Hypothalamus (tissue), 51 donors: ENCODE data around the gene PSAPL1.

Experiments used
- DNase-seq, 51 donors: peaks; one replicate each; lab custom pipeline; 2025; lab: John Stamatoyannopoulos, UW

The PSAPL1 gene

DNA sequence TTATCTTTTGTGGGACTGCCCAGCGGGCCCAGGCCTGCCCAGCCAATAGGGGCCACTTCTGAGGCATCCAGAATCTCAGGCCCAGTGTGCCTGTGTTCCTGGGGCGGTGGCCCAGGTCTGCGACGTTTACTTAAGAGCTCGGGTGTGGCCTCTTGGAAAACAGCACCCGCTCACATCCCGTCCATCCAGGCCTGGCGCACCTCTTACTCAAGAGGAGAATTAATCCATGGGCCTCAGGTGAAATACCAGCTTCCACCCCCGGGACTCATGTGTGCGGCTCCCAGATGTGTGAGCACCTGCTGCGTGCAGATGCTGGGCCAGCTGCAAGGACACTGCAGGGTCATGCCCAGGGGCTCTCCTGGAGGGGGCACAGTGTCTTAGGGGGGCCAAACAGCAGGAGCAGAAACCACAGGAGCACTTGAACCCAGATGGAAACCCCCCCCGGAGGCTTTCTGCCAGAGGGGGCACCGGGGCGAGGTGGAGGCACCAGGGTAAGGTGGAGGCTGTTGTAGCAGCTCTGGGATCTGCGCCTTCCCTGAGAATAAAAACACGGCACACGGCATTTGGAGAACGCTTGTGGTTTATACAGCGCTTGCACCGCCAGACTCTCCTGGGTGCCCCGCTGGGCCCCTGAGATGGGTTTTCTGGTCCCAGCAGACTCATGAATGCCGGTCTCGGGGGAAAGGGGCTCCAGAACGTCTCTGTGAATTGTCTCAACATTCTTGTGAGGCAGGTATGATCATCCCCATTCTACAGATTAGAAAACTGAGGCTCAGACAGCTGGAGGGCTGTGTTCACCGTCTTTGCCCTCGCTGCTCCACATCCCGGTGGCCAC, 2.8 kb downstream of the PSAPL1 start:
- no peak for DNase-seq

DNA sequence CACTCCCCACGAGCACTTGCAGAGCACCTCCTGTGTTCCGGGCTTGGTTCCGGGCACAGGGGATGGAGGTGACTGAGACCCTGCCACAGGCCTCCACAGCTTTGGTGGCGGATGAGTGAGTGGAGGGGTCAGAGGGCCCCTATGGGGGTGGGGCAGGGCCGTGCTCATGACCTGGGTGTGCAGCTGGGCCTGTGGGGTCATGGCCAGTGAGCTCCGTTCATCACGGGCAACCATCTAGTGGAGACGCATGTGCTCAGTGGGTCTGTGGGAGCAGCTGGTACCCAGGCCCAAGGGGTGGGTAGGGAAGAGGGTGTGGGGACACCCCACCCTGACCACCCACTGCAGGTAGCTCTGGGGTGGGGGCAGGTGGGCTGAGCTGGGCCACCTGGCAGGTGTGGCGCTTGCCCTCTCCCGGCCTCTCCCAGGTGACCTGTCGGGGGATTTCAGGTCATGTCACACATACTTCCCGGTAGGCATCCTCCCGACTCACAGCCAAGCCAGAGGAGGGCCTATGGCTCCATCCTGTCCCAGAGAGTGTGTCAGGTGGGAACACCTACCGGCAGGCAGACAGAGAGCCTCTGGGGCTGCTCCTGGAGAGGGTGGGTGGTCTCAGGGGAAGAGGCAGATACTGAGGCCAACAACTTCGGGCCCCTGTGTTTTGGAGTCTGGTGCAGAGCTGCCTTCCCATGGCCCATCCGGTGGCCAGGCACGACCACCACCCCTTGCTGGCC, 3.6 kb downstream of the PSAPL1 start:
- no peak for DNase-seq

- DNase-seq, result no peak
These were observed 4.3 kb downstream of the PSAPL1 start for GRCh38 chr4:7430368-7430964.

- DNase-seq, result no peak
These were observed 5.1 kb downstream of the PSAPL1 start for GRCh38 chr4:7429601-7430078.

GRCh38 chr4:7429069-7429416, 5.7 kb downstream of the PSAPL1 start:
- no peak for DNase-seq

- DNase-seq, result no peak
These were observed 6.3 kb downstream of the PSAPL1 start for GRCh38 chr4:7428261-7429068.

- no peak for DNase-seq
These were observed 6.9 kb downstream of the PSAPL1 start for GRCh38 chr4:7427831-7428260.

DNA sequence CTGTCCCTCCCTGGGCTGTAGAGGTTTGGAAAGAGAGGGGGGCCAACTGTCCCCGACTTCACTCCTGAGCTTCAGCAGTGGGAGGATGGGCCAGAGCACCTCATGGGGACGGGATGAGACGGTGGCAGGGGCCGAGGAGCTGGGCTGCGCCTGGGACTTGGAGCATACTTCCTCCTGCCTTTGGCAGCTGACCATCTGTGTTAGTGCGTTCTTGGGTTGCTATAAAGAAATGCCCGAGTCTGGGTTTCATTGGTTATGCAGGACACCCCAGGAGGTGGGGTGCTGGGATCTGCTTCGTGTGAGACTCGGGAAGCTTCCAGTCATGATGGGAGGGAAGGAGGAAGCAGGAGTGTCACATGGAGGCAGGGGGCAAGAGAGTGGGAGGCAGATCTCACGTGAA, 7.4 kb downstream of the PSAPL1 start:
- DNase-seq, result no peak

- DNase-seq, result no peak
These were observed 8.1 kb downstream of the PSAPL1 start for GRCh38 chr4:7426525-7427171.

DNA sequence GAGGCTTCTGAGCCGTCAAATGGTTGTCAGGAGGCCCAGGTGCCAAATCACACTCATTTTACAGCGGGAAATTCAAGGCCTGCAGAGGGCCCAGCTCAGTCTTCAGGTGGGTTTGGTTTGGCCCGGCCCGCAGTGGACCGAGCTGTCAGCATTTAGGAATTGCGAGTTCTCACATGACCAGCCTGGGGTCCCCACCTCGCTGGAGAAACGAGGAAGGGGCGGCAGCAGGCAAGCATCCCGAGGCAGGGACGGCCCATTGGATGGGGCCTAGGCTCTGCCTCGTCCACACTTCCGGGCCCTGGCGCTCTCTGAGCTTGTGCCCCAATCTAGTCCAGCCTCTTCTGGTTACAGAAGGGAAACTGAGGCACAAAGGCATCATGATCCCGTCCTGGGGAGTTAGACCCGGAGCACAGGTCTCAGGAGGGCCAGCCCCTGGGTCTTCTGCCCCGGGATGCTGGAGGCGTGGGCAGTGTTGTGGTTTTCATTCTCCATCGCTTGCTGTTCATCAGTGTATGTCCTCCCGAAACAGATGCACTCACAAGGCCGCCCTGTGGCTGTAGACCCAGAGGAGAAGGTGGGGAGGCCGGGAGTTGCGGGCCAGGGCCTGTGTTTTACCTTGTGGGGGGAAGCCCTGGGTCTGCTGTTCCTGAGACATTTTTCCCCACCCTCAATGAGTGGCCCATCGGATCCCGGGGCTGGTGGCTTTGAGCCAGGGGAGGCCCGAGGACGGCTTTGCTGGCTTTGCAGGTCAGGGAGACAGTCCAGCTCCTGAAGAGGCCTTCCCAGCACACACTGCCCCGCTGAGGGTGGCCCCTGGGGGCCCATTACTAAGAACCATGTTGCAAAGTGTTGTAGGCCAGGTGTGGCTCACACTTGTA, 8.9 kb downstream of the PSAPL1 start:
- no peak for DNase-seq

GRCh38 chr4:7425124-7425523, 9.6 kb downstream of the PSAPL1 start:
- DNase-seq, result no peak

GRCh38 chr4:7424553-7425111, 10.1 kb downstream of the PSAPL1 start:
- no peak for DNase-seq

DNA sequence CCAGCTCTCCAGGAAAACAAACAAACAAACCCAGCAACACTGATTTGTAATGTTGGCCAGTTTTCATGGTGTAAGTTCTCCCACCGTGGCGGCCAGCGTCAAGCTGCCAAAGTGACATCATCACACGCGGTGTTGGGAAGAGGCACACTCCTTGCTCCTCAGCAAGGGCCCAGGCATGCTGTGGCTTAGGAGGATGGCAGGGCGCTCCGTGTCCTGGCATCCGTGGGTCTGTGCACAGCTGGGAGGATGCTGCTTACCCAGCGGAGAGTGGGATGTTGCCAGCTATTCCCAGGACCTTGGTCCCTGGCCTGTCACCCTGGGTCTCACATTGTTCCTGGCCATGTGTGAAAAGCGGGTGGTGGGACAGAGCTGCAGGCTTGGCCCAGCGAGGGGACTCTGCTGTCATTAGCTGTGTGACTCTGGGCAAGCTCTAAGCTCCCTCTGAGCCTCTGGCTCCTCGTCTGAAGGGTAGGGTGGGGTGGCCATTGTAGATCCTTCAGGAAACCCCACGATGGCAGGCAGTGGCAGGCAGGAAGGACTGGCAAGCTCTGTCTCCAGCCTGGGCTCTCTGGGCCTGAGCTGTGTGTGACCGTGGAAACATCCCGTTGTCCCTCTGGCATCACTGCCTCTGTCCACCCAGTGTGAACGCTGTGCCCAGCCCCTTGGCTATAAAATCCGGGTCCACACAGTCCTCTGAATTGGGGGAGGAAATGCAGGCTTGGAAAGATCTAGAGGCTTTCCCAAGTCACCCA, 10.8 kb downstream of the PSAPL1 start:
- peak in 20 of 51 donors; percentile 11 to 47 (median 25) for DNase-seq

- DNase-seq, result no peak
These were observed 11.3 kb downstream of the PSAPL1 start for GRCh38 chr4:7423391-7423790.

- no peak for DNase-seq
These were observed 11.9 kb downstream of the PSAPL1 start for GRCh38 chr4:7422898-7423180.

DNA sequence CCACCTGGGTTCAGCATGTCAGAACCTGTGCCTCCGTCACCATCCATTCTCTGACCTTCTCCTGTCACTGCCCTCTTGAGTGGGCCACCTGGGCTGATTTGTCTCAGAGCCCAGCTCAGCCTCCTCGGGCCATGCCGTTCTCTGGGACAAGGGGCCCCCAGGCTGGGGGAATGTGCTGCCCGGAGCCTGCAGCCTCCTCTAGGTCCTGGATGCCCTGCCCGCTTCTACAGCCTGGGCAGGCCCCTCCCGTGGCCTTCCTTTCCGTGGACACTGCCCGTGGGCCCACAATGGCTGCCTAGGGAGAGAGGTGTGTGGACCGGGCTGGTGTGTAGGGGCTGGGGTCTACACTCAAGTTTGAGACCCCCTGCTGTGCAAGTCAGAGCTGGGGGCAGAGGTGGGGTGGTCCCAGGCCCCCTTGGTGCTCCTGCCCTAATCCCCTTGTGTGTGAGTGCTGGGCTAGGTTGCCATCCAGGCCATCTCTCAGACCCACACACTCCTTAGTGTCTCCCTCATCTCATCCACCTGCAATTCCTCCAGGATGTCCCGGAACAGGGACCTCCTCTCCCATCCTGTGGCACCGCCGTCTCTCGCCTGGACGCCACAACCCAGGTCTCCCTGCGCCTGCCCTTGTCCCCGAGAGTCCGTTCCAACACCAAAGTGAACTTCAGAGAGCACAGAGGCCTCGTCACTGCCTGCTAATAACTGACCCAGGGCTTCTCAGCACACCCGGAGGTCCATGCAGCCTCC, 12.4 kb downstream of the PSAPL1 start:
- no peak for DNase-seq

- no peak for DNase-seq
These were observed 13.2 kb downstream of the PSAPL1 start for GRCh38 chr4:7421356-7422150.
